Gastrocnemius medialis (tissue), 4 donors: Measurements from ENCODE around the gene TPCN1. TPM values are rescaled to one million over a fixed set of nuclear protein-coding genes. Genes with fewer than 3 reads are reported as not detected.
A peak's percentile ranks its signal among the peaks of the same experiment; 100 is the strongest.

ENCODE experiments used
- ATAC-seq, 2 donors: fragments of 150-250 bp; one replicate each; pipeline ENCODE4 v1.9.1; 2016
- DNase-seq, 2 donors: peaks; one replicate each; pipeline ENCODE4 v3.0.0-alpha.2; 2019
- H3K27ac ChIP-seq, 4 donors: fragments of 200-600 bp; sonication (generic); 1 replicate in 1 of 4; 2 replicates in 3 of 4; pipeline ENCODE4 v1.5.1; 2016 to 2018; ENCODE audit warnings: mild to moderate bottlenecking in 2 of 4, moderate library complexity in 1 of 4
- H3K27me3 ChIP-seq, 3 donors: fragments of 200-600 bp; sonication (generic) in 2 of 3; 1 replicate in 1 of 3; 2 replicates in 2 of 3; pipeline versions ENCODE4 v1.5.1 to v1.6.0; 2016 to 2019; ENCODE audit warnings: mild to moderate bottlenecking in 1 of 3, moderate library complexity in 1 of 3
- H3K36me3 ChIP-seq, 2 donors: fragments of 200-600 bp; sonication (generic) in 1 of 2; one replicate each; pipeline ENCODE4 v1.5.1; 2017 to 2018
- H3K4me1 ChIP-seq, 2 donors: fragments of 200-600 bp; sonication (generic) in 1 of 2; one replicate each; pipeline ENCODE4 v1.5.1; 2016 to 2017; ENCODE audit warnings: mild to moderate bottlenecking in 2 of 2
- H3K4me3 ChIP-seq, 4 donors: fragments of 200-600 bp; sonication (generic) in 3 of 4; 1 replicate in 1 of 4; 2 replicates in 3 of 4; pipeline ENCODE4 v1.5.1; 2016 to 2019; ENCODE audit warnings: mild to moderate bottlenecking in 2 of 4
- H3K9me3 ChIP-seq, 3 donors: fragments of 200-600 bp; sonication (generic) in 2 of 3; 1 replicate in 1 of 3; 2 replicates in 2 of 3; pipeline ENCODE4 v1.5.1; 2016 to 2019
- POLR2A ChIP-seq, 2 donors: fragments of 450-650 bp; IDR thresholded peaks; one replicate each; pipeline ENCODE4 v1.6.1; 2017; ENCODE audit warnings: antibody characterized with exemption in 2 of 2, mild to moderate bottlenecking in 2 of 2, moderate library complexity in 2 of 2
- in situ Hi-C, 4 donors: fragments of 200-750 bp; cut with MboI; loops; one replicate each; pipeline versions ENCODE4 v1.15.0 to v1.8.0; 2017; ENCODE audit warnings: low sequenced_read_pairs in 4 of 4
- intact Hi-C: fragments of 100-400 bp; cut with DNase I; formaldehyde crosslinking; loops from one replicate; pipeline ENCODE4 v1.15.1; 2023; ENCODE audit warnings: low total_unique reads
- total RNA-seq, 4 donors: library from RNA; depleted of rRNA; stranded (reverse); fragments of >200 nt; gene quantifications; one replicate each; pipeline versions ENCODE4 v1.1.0 to v1.2.3, GENCODE V29; 2016
- TF ChIP-seq, protein P1 (sequence below), 5 experiments: fragments of 450-650 bp in 3 of 5; fragments of 200-600 bp in 2 of 5; sonication (generic) in 2 of 5; IDR thresholded peaks in 4 of 5; conservative IDR thresholded peaks in 1 of 5; 1 replicate in 4 of 5; 2 replicates in 1 of 5; pipeline ENCODE4 v1.5.1; 2016 to 2019; ENCODE audit warnings: antibody characterized with exemption in 5 of 5, mild to moderate bottlenecking in 3 of 5, moderate library complexity in 3 of 5

TPCN1 gene
- total RNA-seq, 4 donors from 2014 or later = 21.4 to 27.0 (median 25.4) TPM

DNA sequence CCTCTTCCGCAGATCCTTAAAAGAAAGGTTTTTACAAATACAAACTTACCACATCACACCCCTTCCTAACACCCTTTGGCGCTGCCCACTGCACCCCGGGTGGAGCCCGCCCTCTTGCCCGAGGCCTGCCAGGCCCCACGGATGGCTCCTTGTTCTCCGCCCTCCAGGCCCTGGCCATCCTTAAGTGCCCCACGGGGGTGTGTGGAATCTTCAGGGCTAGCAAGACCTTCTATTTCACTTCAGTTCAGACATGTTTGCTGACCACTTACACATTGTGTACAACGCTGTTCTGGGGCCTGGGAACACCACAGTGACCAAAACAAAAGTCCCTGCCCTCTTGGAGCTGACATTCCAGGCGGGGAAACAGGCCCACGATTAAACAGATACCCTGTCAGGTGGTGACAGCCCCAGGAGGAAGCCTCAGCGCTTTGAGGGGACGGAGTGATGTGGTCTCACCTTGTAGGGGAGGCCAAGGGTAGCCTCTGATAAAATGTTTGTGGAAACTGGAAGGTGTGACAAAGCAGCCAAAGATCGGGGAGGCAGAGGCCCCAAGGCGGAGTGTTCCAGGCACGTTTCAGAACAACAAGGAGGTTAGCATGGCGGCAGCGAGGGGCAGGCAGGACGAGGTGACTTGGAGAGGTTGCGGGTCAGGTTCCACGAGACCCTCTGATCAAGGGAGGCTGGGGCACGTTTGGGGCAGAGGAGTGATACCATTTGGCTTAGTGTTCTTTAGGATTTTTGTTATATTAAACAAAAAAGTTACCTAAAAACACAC lies 27.0 kb downstream of the TPCN1 start:
- no peaks in the 10 kb centered on the region for H3K27me3 ChIP-seq
- no peaks in the 10 kb centered on the region for H3K9me3 ChIP-seq
- TF ChIP-seq POLR2A (IDR thresholded peaks at IDR 0.05) = no peak
- TF ChIP-seq, protein P1, sequence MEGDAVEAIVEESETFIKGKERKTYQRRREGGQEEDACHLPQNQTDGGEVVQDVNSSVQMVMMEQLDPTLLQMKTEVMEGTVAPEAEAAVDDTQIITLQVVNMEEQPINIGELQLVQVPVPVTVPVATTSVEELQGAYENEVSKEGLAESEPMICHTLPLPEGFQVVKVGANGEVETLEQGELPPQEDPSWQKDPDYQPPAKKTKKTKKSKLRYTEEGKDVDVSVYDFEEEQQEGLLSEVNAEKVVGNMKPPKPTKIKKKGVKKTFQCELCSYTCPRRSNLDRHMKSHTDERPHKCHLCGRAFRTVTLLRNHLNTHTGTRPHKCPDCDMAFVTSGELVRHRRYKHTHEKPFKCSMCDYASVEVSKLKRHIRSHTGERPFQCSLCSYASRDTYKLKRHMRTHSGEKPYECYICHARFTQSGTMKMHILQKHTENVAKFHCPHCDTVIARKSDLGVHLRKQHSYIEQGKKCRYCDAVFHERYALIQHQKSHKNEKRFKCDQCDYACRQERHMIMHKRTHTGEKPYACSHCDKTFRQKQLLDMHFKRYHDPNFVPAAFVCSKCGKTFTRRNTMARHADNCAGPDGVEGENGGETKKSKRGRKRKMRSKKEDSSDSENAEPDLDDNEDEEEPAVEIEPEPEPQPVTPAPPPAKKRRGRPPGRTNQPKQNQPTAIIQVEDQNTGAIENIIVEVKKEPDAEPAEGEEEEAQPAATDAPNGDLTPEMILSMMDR (IDR thresholded peaks at IDR 0.05 in 4 of 5, conservative IDR thresholded peaks at IDR 0.05 in 1 of 5) = no peak
- DNase-seq = no peak
- no peak overlapping the region for H3K4me3 ChIP-seq
- H3K27ac ChIP-seq = peak overlapping the region; percentile 92 to 99 (median 96)
- no peaks in the 10 kb centered on the region for H3K36me3 ChIP-seq
- peaks cover 59 to 79% of the 10 kb centered on the region in 2 donors for H3K4me1 ChIP-seq
- in situ Hi-C loops (no loop called here), intact Hi-C loops (no loop called here)
- ATAC-seq = no peak

DNA sequence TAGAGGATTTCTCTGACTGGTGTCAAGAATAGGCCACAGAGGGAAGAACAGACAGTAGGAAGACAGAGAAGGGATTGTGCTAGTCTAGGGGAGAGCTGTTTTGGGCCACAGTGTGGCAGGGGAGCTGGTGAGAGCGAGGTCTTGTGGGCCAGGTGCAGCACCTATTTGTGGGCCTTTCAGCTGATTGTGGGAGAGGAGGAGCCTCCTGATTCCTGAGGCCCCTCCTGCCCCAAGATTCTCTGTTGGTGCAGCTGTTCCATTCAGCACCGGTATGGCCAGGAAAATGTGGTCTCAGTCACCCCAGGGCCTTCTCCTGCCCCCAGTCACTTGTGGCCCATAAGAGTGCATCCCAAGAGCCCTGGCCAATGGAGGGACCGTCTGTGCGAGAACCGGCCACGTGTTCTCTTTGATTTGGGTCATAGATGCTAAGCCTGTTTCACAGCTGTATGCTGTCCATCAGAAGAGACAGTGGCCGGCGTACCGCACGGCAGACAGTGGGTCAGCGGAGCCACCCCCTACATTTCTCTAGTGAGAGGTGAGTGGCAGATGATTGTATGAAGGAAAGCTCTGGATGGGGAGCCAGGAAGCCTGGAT lies 27.7 kb downstream of the TPCN1 start:
- H3K4me1 ChIP-seq = peaks cover 54 to 74% of the 10 kb centered on the region in 2 donors
- H3K27me3 ChIP-seq = no peaks in the 10 kb centered on the region
- peak overlapping the region; percentile 92 to 99 (median 96) for H3K27ac ChIP-seq
- no peaks in the 10 kb centered on the region for H3K9me3 ChIP-seq
- ATAC-seq = no peak
- TF ChIP-seq, protein P1 (IDR thresholded peaks at IDR 0.05 in 4 of 5, conservative IDR thresholded peaks at IDR 0.05 in 1 of 5) = no peak
- TF ChIP-seq POLR2A (IDR thresholded peaks at IDR 0.05) = no peak
- no peak for DNase-seq
- intact Hi-C loops = no loop called here
- H3K36me3 ChIP-seq = peaks cover 0 to 3% of the 10 kb centered on the region in 2 donors
- in situ Hi-C loops = no loop called here
- no peak overlapping the region for H3K4me3 ChIP-seq

DNA sequence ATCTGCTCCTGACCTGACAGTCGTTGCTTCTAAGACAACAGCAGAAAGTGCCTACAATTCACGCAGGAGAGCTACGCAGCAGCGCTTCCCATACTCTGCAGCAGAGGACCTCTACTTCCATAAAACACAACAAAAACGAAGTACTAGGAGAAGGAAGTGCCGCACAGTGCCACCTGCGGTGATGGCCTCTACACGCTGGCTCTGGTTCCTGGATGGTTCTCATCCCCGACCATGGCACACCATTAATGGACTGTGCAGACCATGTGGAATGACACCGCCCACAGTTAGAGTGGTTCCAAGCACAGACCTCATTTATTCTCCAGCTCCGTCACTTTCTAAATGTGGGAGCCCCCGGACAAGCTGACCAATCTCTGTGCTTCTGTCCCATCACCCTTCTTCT lies 28.3 kb downstream of the TPCN1 start:
- TF ChIP-seq, protein P1 (IDR thresholded peaks at IDR 0.05 in 4 of 5, conservative IDR thresholded peaks at IDR 0.05 in 1 of 5) = no peak
- no peak for TF ChIP-seq POLR2A (IDR thresholded peaks at IDR 0.05)
- peaks cover 48 to 68% of the 10 kb centered on the region in 2 donors for H3K4me1 ChIP-seq
- H3K36me3 ChIP-seq = peaks cover 0 to 3% of the 10 kb centered on the region in 2 donors
- intact Hi-C loops (no loop called here), in situ Hi-C loops (no loop called here)
- H3K27ac ChIP-seq = peak overlapping the region; percentile 92 to 99 (median 96)
- DNase-seq = no peak
- ATAC-seq = no peak
- no peak overlapping the region for H3K4me3 ChIP-seq
- no peaks in the 10 kb centered on the region for H3K27me3 ChIP-seq
- no peaks in the 10 kb centered on the region for H3K9me3 ChIP-seq

- DNase-seq (no peak), ATAC-seq (no peak)
- peak overlapping the region; percentile 92 to 99 (median 96) for H3K27ac ChIP-seq
- no peaks in the 10 kb centered on the region for H3K27me3 ChIP-seq
- H3K4me1 ChIP-seq = peaks cover 43 to 63% of the 10 kb centered on the region in 2 donors
- H3K9me3 ChIP-seq = no peaks in the 10 kb centered on the region
- H3K4me3 ChIP-seq = no peak overlapping the region
- peaks cover 0 to 3% of the 10 kb centered on the region in 2 donors for H3K36me3 ChIP-seq
- in situ Hi-C loops (no loop called here), intact Hi-C loops (no loop called here)
- TF ChIP-seq, protein P1 (IDR thresholded peaks at IDR 0.05 in 4 of 5, conservative IDR thresholded peaks at IDR 0.05 in 1 of 5) = no peak
- no peak for TF ChIP-seq POLR2A (IDR thresholded peaks at IDR 0.05)
These were observed 28.8 kb downstream of the TPCN1 start for GRCh38 chr12:113250045-113250444.
